HepG2 (cell line): Measurements from ENCODE around the gene OR1I1. TPM values are rescaled to one million over a fixed set of nuclear protein-coding genes. Genes with fewer than 3 reads are reported as not detected.
A peak's percentile ranks its signal among the peaks of the same experiment; 100 is the strongest.

Experiments
- FOXK2 ChIP-seq: fragments of 450-650 bp; IDR thresholded peaks from 2 replicates; pipeline ENCODE4 v1.6.1; 2016
- MTF2 ChIP-seq: sonication (generic); formaldehyde crosslinking; IDR thresholded peaks from 2 replicates; pipeline ENCODE4 v1.5.0; 2020; ENCODE audit warnings: missing genetic modification reagents, borderline replicate concordance
- REPIN1 ChIP-seq: sonication (generic); formaldehyde crosslinking; IDR thresholded peaks from 2 replicates; pipeline ENCODE4 v1.8.0; 2022; ENCODE audit warnings: missing genetic modification reagents, low read depth, mild to moderate bottlenecking, borderline replicate concordance
- TBL1XR1 ChIP-seq: fragments of 150-350 bp; IDR thresholded peaks from 2 replicates; pipeline ENCODE4 v1.6.1; 2014; ENCODE audit warnings: borderline replicate concordance, low read length; ENCODE audit not compliant: partially characterized antibody
- TP53 ChIP-seq: sonication (generic); formaldehyde crosslinking; conservative IDR thresholded peaks from 2 replicates; pipeline ENCODE4 v1.4.0; 2020; ENCODE audit warnings: missing genetic modification reagents
- ZIK1 ChIP-seq: sonication (generic); formaldehyde crosslinking; IDR thresholded peaks from 2 replicates; pipeline ENCODE4 v1.5.0; 2020; ENCODE audit warnings: mild to moderate bottlenecking, low read depth, missing genetic modification reagents, borderline replicate concordance
- ZNF747 ChIP-seq: sonication (generic); formaldehyde crosslinking; IDR thresholded peaks from 2 replicates; pipeline ENCODE4 v1.8.1; 2023; ENCODE audit warnings: missing genetic modification reagents, mild to moderate bottlenecking, borderline replicate concordance
- polyA plus RNA-seq, 8 experiments: library from polyadenylated mRNA; depleted of rRNA in 3 of 8; stranded (reverse) in 7 of 8; unstranded in 1 of 8; fragments of >200 nt; fragmentation: Illumina TruSeq in 4 of 8; extraction: Trizol in 4 of 8; gene quantifications; 2 replicates each; pipeline versions ENCODE4 v1.2.1 to v1.2.3, GENCODE V29; 2011 to 2016; ENCODE audit warnings: low read depth in 4 of 8, missing spikeins in 1 of 8, mixed read lengths in 1 of 8; ENCODE audit not compliant: insufficient read depth in 1 of 8
- total RNA-seq, 5 experiments: library from RNA; depleted of rRNA; stranded (reverse); fragments of >200 nt; fragmentation: Illumina TruSeq; extraction: Trizol; gene quantifications; 2 replicates each; pipeline ENCODE4 v1.2.3, GENCODE V29; 2016; ENCODE audit warnings: low read depth in 1 of 5
- TF ChIP-seq, protein P1 (sequence below): sonication (generic); formaldehyde crosslinking; IDR thresholded peaks from 2 replicates; pipeline ENCODE4 v1.4.0; 2020; ENCODE audit warnings: mild to moderate bottlenecking, missing genetic modification reagents
- TF ChIP-seq, protein P2 (sequence below): IDR thresholded peaks from 2 replicates; pipeline ENCODE4 v1.6.1; 2016; ENCODE audit warnings: missing biosample characterization, missing genetic modification reagents, low read depth
- TF ChIP-seq, protein P3 (sequence below): sonication (generic); formaldehyde crosslinking; IDR thresholded peaks from 2 replicates; pipeline ENCODE4 v1.8.0; 2022; ENCODE audit warnings: missing genetic modification reagents, mild to moderate bottlenecking, inconsistent platforms, borderline replicate concordance
- TF ChIP-seq, protein P4 (sequence below): sonication (generic); formaldehyde crosslinking; IDR thresholded peaks from 2 replicates; pipeline ENCODE4 v1.8.1; 2023; ENCODE audit warnings: mild to moderate bottlenecking, missing genetic modification reagents

Gene OR1I1
- total and polyA plus RNA-seq, 2 of the 13 experiments (the other 11 are each of a cell fraction or from before 2014, with no cell fraction given), result not detected

DNA sequence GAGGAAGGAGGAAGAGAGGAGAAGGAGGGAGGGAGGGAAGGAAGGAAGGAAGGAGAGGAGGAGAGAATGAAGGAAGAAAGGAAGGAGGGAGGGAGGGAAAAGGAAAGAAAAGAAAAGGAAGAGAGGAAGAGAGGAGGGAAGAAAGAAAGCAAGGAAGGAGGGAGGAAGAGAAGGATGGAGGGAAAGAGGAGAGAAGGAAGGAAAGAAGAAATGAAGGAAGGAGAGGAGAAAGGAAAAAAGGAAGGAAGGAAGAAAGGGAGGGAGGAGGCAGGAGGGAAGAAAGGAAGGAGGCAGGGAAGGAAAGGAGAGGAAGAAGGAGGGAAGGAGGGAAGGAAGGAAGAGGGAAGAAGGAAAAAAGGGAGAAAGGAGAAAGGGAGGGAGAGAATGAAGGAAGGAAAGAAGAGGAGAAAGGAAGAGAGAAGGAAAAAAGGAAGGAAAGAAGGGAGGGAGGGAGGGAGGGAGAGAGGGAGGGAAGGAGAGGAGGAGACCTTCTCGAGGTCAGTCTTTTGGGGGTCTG is 46.2 kb upstream of the OR1I1 start (continued):
- TF ChIP-seq, protein P1, sequence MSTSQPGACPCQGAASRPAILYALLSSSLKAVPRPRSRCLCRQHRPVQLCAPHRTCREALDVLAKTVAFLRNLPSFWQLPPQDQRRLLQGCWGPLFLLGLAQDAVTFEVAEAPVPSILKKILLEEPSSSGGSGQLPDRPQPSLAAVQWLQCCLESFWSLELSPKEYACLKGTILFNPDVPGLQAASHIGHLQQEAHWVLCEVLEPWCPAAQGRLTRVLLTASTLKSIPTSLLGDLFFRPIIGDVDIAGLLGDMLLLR (CRISPR knock-in tag), result no peak
- TF ChIP-seq TBL1XR1 (no peak), REPIN1 (CRISPR knock-in tag) (no peak), ZNF747 (no peak), MTF2 (CRISPR knock-in tag) (no peak), FOXK2 (0 out of 2 replicates have a peak, but pooled peaks have one; percentile 25), ZIK1 (CRISPR knock-in tag) (no peak), TP53 (no peak)
- TF ChIP-seq, protein P2, sequence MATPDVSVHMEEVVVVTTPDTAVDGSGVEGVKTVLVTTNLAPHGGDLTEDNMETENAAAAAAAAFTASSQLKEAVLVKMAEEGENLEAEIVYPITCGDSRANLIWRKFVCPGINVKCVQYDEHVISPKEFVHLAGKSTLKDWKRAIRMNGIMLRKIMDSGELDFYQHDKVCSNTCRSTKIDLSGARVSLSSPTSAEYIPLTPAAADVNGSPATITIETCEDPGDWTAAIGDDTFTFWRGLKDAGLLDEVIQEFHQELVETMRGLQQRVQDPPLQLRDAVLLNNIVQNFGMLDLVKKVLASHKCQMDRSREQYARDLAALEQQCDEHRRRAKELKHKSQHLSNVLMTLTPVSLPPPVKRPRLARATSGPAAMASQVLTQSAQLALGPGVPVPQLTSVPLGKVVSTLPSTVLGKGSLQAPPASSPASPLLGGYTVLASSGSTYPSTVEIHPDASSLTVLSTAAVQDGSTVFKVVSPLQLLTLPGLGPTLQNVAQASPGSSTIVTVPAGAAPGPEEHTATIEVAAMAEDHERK (CRISPR knock-in tag), result no peak
- TF ChIP-seq, protein P3, sequence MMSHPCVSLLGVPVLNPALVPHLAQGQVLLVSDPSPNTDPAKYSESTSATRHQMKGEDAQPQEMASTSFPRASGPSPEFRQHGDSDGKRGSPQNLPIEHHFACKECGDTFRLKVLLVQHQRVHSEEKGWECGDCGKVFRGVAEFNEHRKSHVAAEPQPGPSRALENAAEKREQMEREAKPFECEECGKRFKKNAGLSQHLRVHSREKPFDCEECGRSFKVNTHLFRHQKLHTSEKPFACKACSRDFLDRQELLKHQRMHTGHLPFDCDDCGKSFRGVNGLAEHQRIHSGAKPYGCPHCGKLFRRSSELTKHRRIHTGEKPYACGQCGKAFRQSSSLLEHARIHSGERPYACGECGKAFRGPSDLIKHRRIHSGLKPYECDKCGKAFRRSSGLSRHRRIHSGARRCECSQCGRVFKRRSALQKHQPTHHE (CRISPR knock-in tag), result no peak
- TF ChIP-seq, protein P4, sequence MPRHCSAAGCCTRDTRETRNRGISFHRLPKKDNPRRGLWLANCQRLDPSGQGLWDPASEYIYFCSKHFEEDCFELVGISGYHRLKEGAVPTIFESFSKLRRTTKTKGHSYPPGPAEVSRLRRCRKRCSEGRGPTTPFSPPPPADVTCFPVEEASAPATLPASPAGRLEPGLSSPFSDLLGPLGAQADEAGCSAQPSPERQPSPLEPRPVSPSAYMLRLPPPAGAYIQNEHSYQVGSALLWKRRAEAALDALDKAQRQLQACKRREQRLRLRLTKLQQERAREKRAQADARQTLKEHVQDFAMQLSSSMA (CRISPR knock-in tag), result no peak
